ENCODE data around the gene TRNP1. TPM values are rescaled to one million over a fixed set of nuclear protein-coding genes. Genes with fewer than 3 reads are reported as not detected.

Gene TRNP1
- total and polyA plus RNA-seq, 2 of the 4 experiments (the other 2 are of a cell fraction): 63.3 to 91.6 TPM

DNA sequence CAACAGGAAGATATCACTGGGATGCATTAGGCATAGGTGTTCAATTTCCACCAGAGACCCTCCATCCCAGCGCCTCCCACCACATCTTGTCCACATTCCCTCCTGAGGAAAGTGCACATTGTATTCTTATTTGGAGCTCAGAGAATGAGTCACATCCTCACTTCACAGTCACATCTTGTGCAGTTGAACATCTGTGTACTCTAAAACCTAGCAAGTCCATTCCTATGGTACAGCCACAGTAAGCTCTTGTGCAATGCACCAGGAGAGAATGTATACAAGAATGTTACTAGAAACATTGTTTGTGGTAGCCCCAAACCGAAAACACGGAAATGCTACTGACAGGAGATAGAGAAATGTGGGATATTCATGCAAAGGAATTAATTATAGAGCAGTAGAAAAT is 31.7 kb upstream of the TRNP1 start (continued):
- no peak for TF ChIP-seq MAZ (IDR thresholded peaks at IDR 0.05; ENCODE audit: borderline replicate concordance, low read depth, low read length)

DNA sequence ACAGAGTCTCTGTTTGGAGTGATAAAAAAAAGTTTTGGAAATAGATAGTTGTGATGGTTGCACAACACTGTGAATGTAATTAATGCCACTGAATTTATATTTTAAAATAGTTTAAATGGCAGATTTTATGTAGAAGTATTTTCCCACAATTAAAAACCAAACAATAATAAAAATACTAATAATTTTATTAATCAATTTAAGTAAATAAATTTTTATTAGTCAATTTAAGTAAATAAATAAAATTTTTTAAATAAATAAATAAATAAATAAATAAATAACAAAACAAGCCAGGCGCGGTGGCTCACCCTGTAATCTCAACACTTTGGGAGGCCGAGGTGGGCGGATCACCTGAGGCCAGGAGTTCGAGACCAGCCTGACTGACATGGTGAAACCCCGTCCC is 28.3 kb upstream of the TRNP1 start:
- POLR2A ChIA-PET (ENCODE audit: unreplicated experiment): no interaction called here
- TF ChIP-seq MAZ (IDR thresholded peaks at IDR 0.05; ENCODE audit: borderline replicate concordance, low read depth, low read length) (no peak), BHLHE40 (IDR thresholded peaks at IDR 0.05; ENCODE audit: low read depth, low read length) (no peak), MAFK (IDR thresholded peaks at IDR 0.05; ENCODE audit: low read depth, low read length) (no peak), CEBPB (IDR thresholded peaks at IDR 0.05; ENCODE audit: low read depth, low read length) (no peak), MXI1 (IDR thresholded peaks at IDR 0.05; ENCODE audit: borderline replicate concordance, low read depth, low read length) (no peak), RCOR1 (IDR thresholded peaks at IDR 0.05; ENCODE audit: insufficient replicate concordance, low read length) (no peak), POLR2A (IDR thresholded peaks at IDR 0.05; ENCODE audit: low read depth, low read length) (no peak), RFX5 (IDR thresholded peaks at IDR 0.05; ENCODE audit: low read depth, low read length) (no peak), CHD1 (IDR thresholded peaks at IDR 0.05; ENCODE audit: low read depth, low read length) (no peak), NFE2L2 (IDR thresholded peaks at IDR 0.05; ENCODE audit: low read depth, low read length) (no peak), RAD21 (IDR thresholded peaks at IDR 0.05; ENCODE audit: low read length) (no peak), FOS (IDR thresholded peaks at IDR 0.05; ENCODE audit: low read depth, low read length) (no peak)
- TF ChIP-seq, protein P1, sequence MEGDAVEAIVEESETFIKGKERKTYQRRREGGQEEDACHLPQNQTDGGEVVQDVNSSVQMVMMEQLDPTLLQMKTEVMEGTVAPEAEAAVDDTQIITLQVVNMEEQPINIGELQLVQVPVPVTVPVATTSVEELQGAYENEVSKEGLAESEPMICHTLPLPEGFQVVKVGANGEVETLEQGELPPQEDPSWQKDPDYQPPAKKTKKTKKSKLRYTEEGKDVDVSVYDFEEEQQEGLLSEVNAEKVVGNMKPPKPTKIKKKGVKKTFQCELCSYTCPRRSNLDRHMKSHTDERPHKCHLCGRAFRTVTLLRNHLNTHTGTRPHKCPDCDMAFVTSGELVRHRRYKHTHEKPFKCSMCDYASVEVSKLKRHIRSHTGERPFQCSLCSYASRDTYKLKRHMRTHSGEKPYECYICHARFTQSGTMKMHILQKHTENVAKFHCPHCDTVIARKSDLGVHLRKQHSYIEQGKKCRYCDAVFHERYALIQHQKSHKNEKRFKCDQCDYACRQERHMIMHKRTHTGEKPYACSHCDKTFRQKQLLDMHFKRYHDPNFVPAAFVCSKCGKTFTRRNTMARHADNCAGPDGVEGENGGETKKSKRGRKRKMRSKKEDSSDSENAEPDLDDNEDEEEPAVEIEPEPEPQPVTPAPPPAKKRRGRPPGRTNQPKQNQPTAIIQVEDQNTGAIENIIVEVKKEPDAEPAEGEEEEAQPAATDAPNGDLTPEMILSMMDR (conservative IDR thresholded peaks at IDR 0.05; ENCODE audit: low read depth, low read length): no peak
- TF ChIP-seq, protein P2, sequence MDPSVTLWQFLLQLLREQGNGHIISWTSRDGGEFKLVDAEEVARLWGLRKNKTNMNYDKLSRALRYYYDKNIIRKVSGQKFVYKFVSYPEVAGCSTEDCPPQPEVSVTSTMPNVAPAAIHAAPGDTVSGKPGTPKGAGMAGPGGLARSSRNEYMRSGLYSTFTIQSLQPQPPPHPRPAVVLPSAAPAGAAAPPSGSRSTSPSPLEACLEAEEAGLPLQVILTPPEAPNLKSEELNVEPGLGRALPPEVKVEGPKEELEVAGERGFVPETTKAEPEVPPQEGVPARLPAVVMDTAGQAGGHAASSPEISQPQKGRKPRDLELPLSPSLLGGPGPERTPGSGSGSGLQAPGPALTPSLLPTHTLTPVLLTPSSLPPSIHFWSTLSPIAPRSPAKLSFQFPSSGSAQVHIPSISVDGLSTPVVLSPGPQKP (IDR thresholded peaks at IDR 0.05; ENCODE audit: borderline replicate concordance, low read depth, low read length): no peak
- TF ChIP-seq, protein P3, sequence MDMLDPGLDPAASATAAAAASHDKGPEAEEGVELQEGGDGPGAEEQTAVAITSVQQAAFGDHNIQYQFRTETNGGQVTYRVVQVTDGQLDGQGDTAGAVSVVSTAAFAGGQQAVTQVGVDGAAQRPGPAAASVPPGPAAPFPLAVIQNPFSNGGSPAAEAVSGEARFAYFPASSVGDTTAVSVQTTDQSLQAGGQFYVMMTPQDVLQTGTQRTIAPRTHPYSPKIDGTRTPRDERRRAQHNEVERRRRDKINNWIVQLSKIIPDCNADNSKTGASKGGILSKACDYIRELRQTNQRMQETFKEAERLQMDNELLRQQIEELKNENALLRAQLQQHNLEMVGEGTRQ (IDR thresholded peaks at IDR 0.05; ENCODE audit: low read depth, low read length): no peak

More for the DNA sequence above, 28.3 kb upstream of the TRNP1 start:
- H3K79me1 ChIP-seq (ENCODE audit: low read depth in 1 of 2, low read length in 2 of 2): no peaks in the 10 kb centered on the region
- no peak overlapping the region for H2BK5ac ChIP-seq (ENCODE audit: low read depth, low read length, poor library complexity, severe bottlenecking)
- WGBS, 2 experiments (ENCODE audit: extremely low coverage in 2 of 2, insufficient read length in 1 of 2): 86% methylated on average over 1 of the region's 6 CpGs; no CpG with 5 or more reads in 1 of the 2 experiments
- H2BK15ac ChIP-seq (ENCODE audit: low read depth, low read length): no peak overlapping the region
- in situ Hi-C loops (cut with MboI; ENCODE audit: low sequenced_read_pairs) (no loop called here), intact Hi-C loops (cut with micrococcal nuclease) (no loop called here), dilution Hi-C loops (cut with HindIII; ENCODE audit: low sequenced_read_pairs, unreplicated experiment) (no loop called here)
- H3K56ac ChIP-seq (ENCODE audit: extremely low read depth, insufficient read depth, low read length): no peak overlapping the region
- H3K4me2 ChIP-seq (ENCODE audit: low read depth, low read length): no peak overlapping the region
- H2AK5ac ChIP-seq (ENCODE audit: low read depth, low read length): no peak overlapping the region
- no peaks in the 10 kb centered on the region for H3K27me3 ChIP-seq (ENCODE audit: control insufficient read depth, insufficient read depth, low read length)
- no peak overlapping the region for H3K4me3 ChIP-seq (ENCODE audit: insufficient read depth, low read depth, low read length)
- no peak overlapping the region for H2BK20ac ChIP-seq (ENCODE audit: low read depth, low read length)
- no peak overlapping the region for H3K9ac ChIP-seq (ENCODE audit: low read depth, low read length)
- H2BK120ac ChIP-seq (ENCODE audit: low read depth, low read length): no peak overlapping the region
- no peak overlapping the region for H3K18ac ChIP-seq (ENCODE audit: low read depth, low read length)
- no peak overlapping the region for H3K4ac ChIP-seq (ENCODE audit: low read depth, low read length)
- ATAC-seq (ENCODE audit: low read depth) (no peak), DNase-seq (no peak)
- H3K9me1 ChIP-seq (ENCODE audit: insufficient read depth, low read length): peaks cover 15% of the 10 kb centered on the region
- H2AK9ac ChIP-seq (replicated peaks; ENCODE audit: low read depth, low read length, poor library complexity): no peak overlapping the region
- no peak overlapping the region for H4K91ac ChIP-seq (ENCODE audit: insufficient read depth, low read depth, low read length)
- no peak overlapping the region for H4K8ac ChIP-seq (ENCODE audit: low read depth in 2 of 2, low read length in 2 of 2)
- H4K20me1 ChIP-seq (ENCODE audit: insufficient read depth, low read length): peaks cover 3% of the 10 kb centered on the region; the same call in 1 of the 2 replicates
- H3K14ac ChIP-seq (replicated peaks; ENCODE audit: low read depth, low read length): no peak overlapping the region
- CTCF ChIA-PET: no interaction called here
- no peak overlapping the region for H3K27ac ChIP-seq (ENCODE audit: insufficient read depth, low read length)
- H3K23ac ChIP-seq (ENCODE audit: low read depth, low read length): no peak overlapping the region
- H4K5ac ChIP-seq (ENCODE audit: low read depth, low read length): no peak overlapping the region
- peaks cover 17% of the 10 kb centered on the region for H3K4me1 ChIP-seq (ENCODE audit: control insufficient read depth, insufficient read depth, low read length)
- no peak overlapping the region for H2AFZ ChIP-seq (replicated peaks; ENCODE audit: low read length, poor library complexity)
- BruUV-seq (replicated peaks): no TSS peak
- H3K9me3 ChIP-seq (ENCODE audit: control insufficient read depth, insufficient read depth, low read length): no peaks in the 10 kb centered on the region
- no peaks in the 10 kb centered on the region for H3K36me3 ChIP-seq (ENCODE audit: control insufficient read depth, insufficient read depth, low read length)
